Thyroid gland (tissue), 4 donors: ENCODE data around the gene DNAAF9. TPM values are rescaled to one million over a fixed set of nuclear protein-coding genes. Genes with fewer than 3 reads are reported as not detected.
"Not testable (repeated sequence)": the region's sequence is repeated elsewhere in the genome, so short reads cannot be mapped to it uniquely, and the experiment has no call there.

ENCODE experiments used
- DNase-seq, 2 donors: peaks; one replicate each; pipeline ENCODE4 v3.0.0-alpha.2; 2019
- H3K27ac ChIP-seq, 3 donors: fragments of 200-600 bp; sonication (generic); 1 replicate in 2 of 3; 2 replicates in 1 of 3; pipeline ENCODE4 v1.5.1; 2016 to 2019; ENCODE audit warnings: mild to moderate bottlenecking in 1 of 3, moderate library complexity in 1 of 3
- H3K27me3 ChIP-seq: fragments of 200-600 bp; sonication (generic); one replicate; pipeline ENCODE4 v1.5.1; 2019
- H3K36me3 ChIP-seq, 2 donors: fragments of 200-600 bp; sonication (generic); one replicate each; pipeline ENCODE4 v1.5.1; 2016 to 2019
- H3K4me1 ChIP-seq, 2 donors: fragments of 200-600 bp; sonication (generic); one replicate each; pipeline ENCODE4 v1.5.1; 2017 to 2019
- H3K4me3 ChIP-seq, 3 donors: fragments of 200-600 bp; sonication (generic); replicated peaks in 1 of 3; 1 replicate in 2 of 3; 2 replicates in 1 of 3; pipeline ENCODE4 v1.5.1; 2016; ENCODE audit warnings: mild to moderate bottlenecking in 1 of 3
- H3K9me3 ChIP-seq: fragments of 200-600 bp; sonication (generic); one replicate; pipeline ENCODE4 v1.5.1; 2017
- POLR2A ChIP-seq, 2 donors: fragments of 450-650 bp; IDR thresholded peaks; one replicate each; pipeline ENCODE4 v1.6.1; 2017; ENCODE audit warnings: antibody characterized with exemption in 2 of 2, mild to moderate bottlenecking in 2 of 2, moderate library complexity in 1 of 2
- WGBS, 2 donors: methylation state at CpG; one replicate each; pipeline ENCODE4 v1.1.5; 2017; 5-methylcytosine and 5-hydroxymethylcytosine counted together
- intact Hi-C: fragments of 100-400 bp; cut with DNase I; formaldehyde crosslinking; loops from one replicate; pipeline ENCODE4 v1.15.1; 2023
- total RNA-seq, 4 donors: library from RNA; depleted of rRNA; stranded (reverse); fragments of >200 nt; gene quantifications; one replicate each; pipeline ENCODE4 v1.2.3, GENCODE V29; 2016
- TF ChIP-seq, protein P1 (sequence below), 6 experiments: fragments of 200-600 bp in 3 of 6; fragments of 450-650 bp in 3 of 6; sonication (generic) in 3 of 6; IDR thresholded peaks; one replicate each; pipeline ENCODE4 v1.5.1; 2016 to 2019; ENCODE audit warnings: antibody characterized with exemption in 6 of 6, mild to moderate bottlenecking in 2 of 6, inconsistent platforms in 1 of 6, moderate library complexity in 1 of 6

DNAAF9 gene
- total RNA-seq, 4 donors from 2014 or later, result 18.0 to 29.8 (median 22.5) TPM

DNA sequence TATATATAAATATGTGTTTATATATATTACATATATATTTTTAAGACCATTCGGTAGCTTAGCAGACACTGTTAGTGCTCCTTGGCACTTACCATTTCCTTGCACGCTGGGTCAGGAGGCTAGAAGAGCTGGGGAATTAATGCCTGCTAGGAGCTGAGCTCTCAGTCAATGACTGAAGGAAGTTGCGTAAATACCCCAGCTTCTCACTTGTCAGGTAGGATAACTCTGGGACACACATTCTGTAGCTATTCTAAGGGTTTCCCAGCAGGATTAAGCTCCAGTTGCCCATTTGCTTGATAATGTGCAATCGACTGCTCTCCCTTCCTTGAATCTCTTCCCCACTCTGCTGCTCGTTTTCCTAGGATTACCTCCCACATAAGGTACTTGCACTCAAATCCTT lies 15.7 kb upstream of the DNAAF9 start:
- no peak for TF ChIP-seq POLR2A (IDR thresholded peaks at IDR 0.05)
- TF ChIP-seq, protein P1, sequence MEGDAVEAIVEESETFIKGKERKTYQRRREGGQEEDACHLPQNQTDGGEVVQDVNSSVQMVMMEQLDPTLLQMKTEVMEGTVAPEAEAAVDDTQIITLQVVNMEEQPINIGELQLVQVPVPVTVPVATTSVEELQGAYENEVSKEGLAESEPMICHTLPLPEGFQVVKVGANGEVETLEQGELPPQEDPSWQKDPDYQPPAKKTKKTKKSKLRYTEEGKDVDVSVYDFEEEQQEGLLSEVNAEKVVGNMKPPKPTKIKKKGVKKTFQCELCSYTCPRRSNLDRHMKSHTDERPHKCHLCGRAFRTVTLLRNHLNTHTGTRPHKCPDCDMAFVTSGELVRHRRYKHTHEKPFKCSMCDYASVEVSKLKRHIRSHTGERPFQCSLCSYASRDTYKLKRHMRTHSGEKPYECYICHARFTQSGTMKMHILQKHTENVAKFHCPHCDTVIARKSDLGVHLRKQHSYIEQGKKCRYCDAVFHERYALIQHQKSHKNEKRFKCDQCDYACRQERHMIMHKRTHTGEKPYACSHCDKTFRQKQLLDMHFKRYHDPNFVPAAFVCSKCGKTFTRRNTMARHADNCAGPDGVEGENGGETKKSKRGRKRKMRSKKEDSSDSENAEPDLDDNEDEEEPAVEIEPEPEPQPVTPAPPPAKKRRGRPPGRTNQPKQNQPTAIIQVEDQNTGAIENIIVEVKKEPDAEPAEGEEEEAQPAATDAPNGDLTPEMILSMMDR (IDR thresholded peaks at IDR 0.05), result no peak
- intact Hi-C loops, result no loop called here
- WGBS, 2 donors, result 59 to 65% methylated on average over 5 of the region's 5 CpGs

DNA sequence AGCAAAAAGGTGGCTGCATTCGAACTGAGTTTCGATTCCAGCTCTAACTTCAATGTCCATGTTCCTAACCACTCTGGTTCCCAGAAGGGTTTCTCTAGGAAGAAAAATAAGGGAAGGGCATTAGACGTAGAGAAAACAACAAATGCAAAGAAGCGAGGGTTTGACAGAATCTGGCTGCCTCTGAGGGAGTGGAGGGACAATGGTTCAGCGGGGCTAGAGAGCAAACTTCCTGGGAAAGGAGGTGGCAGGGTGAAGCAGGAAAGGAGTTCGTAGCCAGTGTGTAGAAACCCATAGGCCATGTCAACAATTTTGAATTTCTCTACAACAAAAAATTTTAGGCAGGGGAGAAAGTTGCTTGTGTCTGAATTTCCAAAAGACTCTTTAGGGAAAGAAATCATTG lies 14.5 kb upstream of the DNAAF9 start:
- intact Hi-C loops, result no loop called here
- 79 to 83% methylated on average over 6 of the region's 6 CpGs for WGBS, 2 donors
- no peaks in the 10 kb centered on the region for H3K9me3 ChIP-seq
- TF ChIP-seq, protein P1 (IDR thresholded peaks at IDR 0.05), result no peak
- no peak for TF ChIP-seq POLR2A (IDR thresholded peaks at IDR 0.05)
- H3K27me3 ChIP-seq, result no peaks in the 10 kb centered on the region
- DNase-seq, result no peak
- no peak overlapping the region for H3K27ac ChIP-seq
- H3K4me3 ChIP-seq, result no peak overlapping the region
- peaks cover 0 to 11% of the 10 kb centered on the region in 2 donors for H3K4me1 ChIP-seq
- no peaks in the 10 kb centered on the region for H3K36me3 ChIP-seq

More for the DNA sequence above, 15.7 kb upstream of the DNAAF9 start:
- Histone ChIP-seq H3K4me1 (peaks cover 0 to 11% of the 10 kb centered on the region in 2 donors), H3K4me3 (no peak overlapping the region), H3K36me3 (no peaks in the 10 kb centered on the region), H3K27ac (no peak overlapping the region), H3K9me3 (no peaks in the 10 kb centered on the region), H3K27me3 (no peaks in the 10 kb centered on the region)
- no peak for DNase-seq

DNA sequence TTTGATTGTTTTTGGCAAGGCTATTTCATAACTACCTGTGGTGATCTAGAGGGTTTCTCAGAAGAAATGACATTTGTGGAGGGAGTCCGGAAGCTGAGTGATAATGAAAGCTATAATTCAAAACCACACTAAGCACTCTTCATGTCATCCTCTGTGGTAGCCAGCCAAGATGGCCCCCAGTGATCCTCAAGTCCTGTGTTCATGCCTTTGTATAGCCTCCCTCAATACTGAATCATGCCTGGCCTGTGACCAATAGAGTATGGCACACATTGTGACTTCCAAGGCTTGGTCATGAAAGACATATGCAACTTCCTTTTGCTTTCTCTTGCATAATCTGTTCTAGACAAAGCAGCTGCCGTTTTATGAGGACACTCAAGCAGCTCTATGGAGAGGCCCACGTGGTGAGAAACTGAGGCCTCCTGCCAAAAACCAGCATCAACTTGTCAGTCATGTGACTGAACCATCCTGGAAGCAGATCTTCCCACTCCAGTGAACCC lies 12.8 kb upstream of the DNAAF9 start:
- DNase-seq, result peak; percentile 82
- H3K36me3 ChIP-seq, result no peaks in the 10 kb centered on the region
- peaks cover 0 to 11% of the 10 kb centered on the region in 2 donors for H3K4me1 ChIP-seq
- no peaks in the 10 kb centered on the region for H3K27me3 ChIP-seq
- H3K4me3 ChIP-seq, result no peak overlapping the region
- H3K27ac ChIP-seq, result peak overlapping the region in 2 of 3 donors; percentile 31 to 63
- no peaks in the 10 kb centered on the region for H3K9me3 ChIP-seq
- WGBS, 2 donors, result 39 to 46% methylated on average over 3 of the region's 3 CpGs
- intact Hi-C loops, result no loop called here
- TF ChIP-seq POLR2A (IDR thresholded peaks at IDR 0.05), result no peak
- TF ChIP-seq, protein P1 (IDR thresholded peaks at IDR 0.05), result no peak

DNA sequence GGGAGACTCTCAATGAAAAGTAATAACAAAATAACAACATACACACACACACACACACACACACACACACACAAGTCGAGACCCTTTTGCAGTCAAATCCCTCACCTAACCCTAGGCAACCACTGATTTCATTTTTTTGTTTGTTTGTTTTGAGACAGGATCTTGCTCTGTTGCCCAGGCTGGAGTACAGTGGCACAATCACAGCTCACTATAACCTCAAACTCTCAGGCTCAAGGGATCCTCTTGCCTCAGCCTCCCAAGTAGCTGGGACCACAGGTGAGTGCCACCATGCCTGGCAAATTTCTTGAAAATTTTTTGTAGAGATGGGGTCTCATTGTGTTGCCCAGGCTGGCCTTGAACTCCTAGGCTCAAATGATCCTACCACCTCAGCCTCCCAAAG lies 10.7 kb upstream of the DNAAF9 start:
- H3K27me3 ChIP-seq, intact Hi-C loops, H3K27ac ChIP-seq, H3K36me3 ChIP-seq, H3K4me3 ChIP-seq, H3K9me3 ChIP-seq, DNase-seq: not testable (repeated sequence)
- peaks cover 0 to 11% of the 10 kb centered on the region in 2 donors for H3K4me1 ChIP-seq
- 83 to 85% methylated on average over 1 of the region's 1 CpG for WGBS, 2 donors

DNA sequence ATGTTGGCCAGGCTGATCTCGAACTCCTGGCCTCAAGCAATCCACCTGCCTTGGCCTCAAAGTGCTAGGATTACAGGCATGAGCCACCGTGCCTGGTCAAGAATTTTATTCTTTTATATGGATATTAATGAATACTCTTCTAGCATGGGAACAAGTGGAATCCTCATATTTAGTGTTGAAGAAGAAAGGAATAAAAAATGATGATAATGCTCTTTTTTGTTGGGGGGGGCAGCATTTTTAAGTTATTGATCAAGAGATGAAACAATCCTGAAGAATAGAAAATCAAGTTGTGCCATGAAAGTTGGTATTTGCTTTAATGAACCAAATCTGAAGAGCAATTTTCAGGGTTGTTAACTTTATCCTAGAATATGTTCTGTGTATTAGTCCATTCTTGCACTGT lies 6.7 kb upstream of the DNAAF9 start:
- no peaks in the 10 kb centered on the region for H3K36me3 ChIP-seq
- 84 to 89% methylated on average over 2 of the region's 2 CpGs for WGBS, 2 donors
- no peak for DNase-seq
- peaks cover 0 to 2% of the 10 kb centered on the region in 2 donors for H3K4me1 ChIP-seq
- no peak overlapping the region for H3K4me3 ChIP-seq
- H3K9me3 ChIP-seq, result no peaks in the 10 kb centered on the region
- H3K27ac ChIP-seq, result no peak overlapping the region
- intact Hi-C loops, result no loop called here
- H3K27me3 ChIP-seq, result no peaks in the 10 kb centered on the region
- no peak for TF ChIP-seq POLR2A (IDR thresholded peaks at IDR 0.05)
- TF ChIP-seq, protein P1 (IDR thresholded peaks at IDR 0.05), result no peak
